GM12878 (cell line): Measurements from ENCODE around the gene ERP29. TPM values are rescaled to one million over a fixed set of nuclear protein-coding genes. Genes with fewer than 3 reads are reported as not detected.

ENCODE experiments used
- ATAC-seq: fragments of 200-7000 bp; cut with Tn5 transposase; 3 replicates; pipeline ENCODE4 v1.9.1; 2020; ENCODE audit warnings: mild to moderate bottlenecking, moderate library complexity
- BruUV-seq: library from RNA; stranded (reverse); fragments of 400-500 nt; replicated peaks from 2 replicates; lab custom pipeline; 2021; lab: Mats Ljungman, UMichigan
- CTCF ChIA-PET: fragments of 300-600 bp; sonication (Branson Sonifier 250); formaldehyde crosslinking; extraction: SDS; loops from one replicate; lab custom pipeline; 2021; ENCODE audit warnings: inconsistent platforms; lab: Yijun Ruan, JAX
- POLR2A ChIA-PET: fragments of 350-600 bp; formaldehyde crosslinking; extraction: SDS; loops from one replicate; lab custom pipeline; 2021; ENCODE audit warnings: inconsistent platforms; lab: Charles Lee
- RAD21 ChIA-PET: fragments of 300-600 bp; sonication (Branson Sonifier 250); formaldehyde crosslinking; loops from one replicate; lab custom pipeline; 2023; ENCODE audit warnings: antibody characterized with exemption; ENCODE audit not compliant: unreplicated experiment; lab: Charles Lee
- SMC1A ChIA-PET: fragments of 300-600 bp; sonication (Branson Sonifier 250); formaldehyde crosslinking; loops from one replicate; lab custom pipeline; 2023; ENCODE audit not compliant: unreplicated experiment, uncharacterized antibody; lab: Charles Lee
- DNase-seq: peaks from one replicate; pipeline ENCODE4 v3.0.0-alpha.2; 2011; ENCODE audit warnings: low read depth, low spot score
- FAIRE-seq: peaks from 3 replicates; lab custom pipeline; 2011; peaks lifted over from hg19 to GRCh38; lab: Jason Lieb, UNC
- H2AFZ ChIP-seq: 2 replicates; pipeline ENCODE4 v1.6.0; 2011; ENCODE audit warnings: low read depth, low read length, control low read depth; ENCODE audit not compliant: control insufficient read depth
- H3K27ac ChIP-seq: 2 replicates; pipeline ENCODE4 v1.5.1; 2011; ENCODE audit warnings: control low read depth; ENCODE audit not compliant: control insufficient read depth, insufficient read depth
- H3K27me3 ChIP-seq, 2 experiments: replicated peaks in 1 of 2; 2 replicates each; pipeline versions ENCODE4 v1.6.0 to v1.6.1; 2011; ENCODE audit warnings: low read length in 1 of 2; ENCODE audit not compliant: control insufficient read depth in 2 of 2, insufficient read depth in 2 of 2
- H3K36me3 ChIP-seq, 2 experiments: 2 replicates each; pipeline ENCODE4 v1.5.1; 2011; ENCODE audit warnings: low read length in 1 of 2; ENCODE audit not compliant: control insufficient read depth in 2 of 2, insufficient read depth in 2 of 2
- H3K4me1 ChIP-seq: 2 replicates; pipeline ENCODE4 v1.6.1; 2011; ENCODE audit warnings: mild to moderate bottlenecking, low read length, moderate library complexity, mixed read lengths; ENCODE audit not compliant: control insufficient read depth, insufficient read depth
- H3K4me2 ChIP-seq: 2 replicates; pipeline ENCODE4 v1.6.0; 2011; ENCODE audit warnings: control low read depth; ENCODE audit not compliant: control insufficient read depth, insufficient read depth
- H3K4me3 ChIP-seq: fragments of 200-600 bp; sonication (generic); 2 replicates; pipeline ENCODE4 v1.5.1; 2016
- H3K79me2 ChIP-seq: 2 replicates; pipeline ENCODE4 v1.6.0; 2011; ENCODE audit warnings: low read length; ENCODE audit not compliant: control insufficient read depth, insufficient read depth
- H3K9ac ChIP-seq: 2 replicates; pipeline ENCODE4 v1.8.0; 2011; ENCODE audit warnings: low read length, control low read depth, mixed read lengths; ENCODE audit not compliant: control insufficient read depth, insufficient read depth
- H3K9me3 ChIP-seq: replicated peaks from 3 replicates; pipeline ENCODE4 v1.5.1; 2011; ENCODE audit warnings: mild to moderate bottlenecking, low read length; ENCODE audit not compliant: control insufficient read depth, insufficient read depth
- H4K20me1 ChIP-seq: 2 replicates; pipeline ENCODE4 v1.6.0; 2011; ENCODE audit not compliant: control insufficient read depth, insufficient read depth
- CBFB ChIP-seq: IDR thresholded peaks from 2 replicates; pipeline ENCODE4 v1.6.1; 2016; ENCODE audit warnings: antibody characterized with exemption, low read depth
- CEBPB ChIP-seq, 2 experiments: fragments of 150-350 bp in 1 of 2; IDR thresholded peaks; 2 replicates each; pipeline ENCODE4 v1.6.1; 2012 to 2014; ENCODE audit warnings: low read depth in 2 of 2, low read length in 2 of 2, borderline replicate concordance in 1 of 2, inconsistent platforms in 1 of 2
- CHD4 ChIP-seq: fragments of 200-600 bp; sonication (generic); IDR thresholded peaks from 2 replicates; pipeline ENCODE4 v1.6.1; 2016; ENCODE audit warnings: mild to moderate bottlenecking
- ESRRA ChIP-seq: IDR thresholded peaks from 2 replicates; pipeline ENCODE4 v1.6.1; 2012; ENCODE audit warnings: mild to moderate bottlenecking, low read length, improper control_type of control experiment
- FOS ChIP-seq: IDR thresholded peaks from 3 replicates; pipeline ENCODE4 v1.6.1; 2011; ENCODE audit warnings: borderline replicate concordance; ENCODE audit not compliant: insufficient read length; ENCODE audit errors: extremely low read depth
- HDGF ChIP-seq: fragments of 450-650 bp; IDR thresholded peaks from 2 replicates; pipeline ENCODE4 v1.6.1; 2016; ENCODE audit warnings: antibody characterized with exemption
- IKZF2 ChIP-seq, 2 experiments: fragments of 450-650 bp; IDR thresholded peaks; 2 replicates each; pipeline ENCODE4 v1.6.1; 2017; ENCODE audit warnings: mild to moderate bottlenecking in 2 of 2, moderate library complexity in 2 of 2
- JUND ChIP-seq: IDR thresholded peaks from 2 replicates; pipeline ENCODE4 v1.6.1; 2012; ENCODE audit warnings: low read depth, mild to moderate bottlenecking, low read length, improper control_type of control experiment, moderate library complexity
- NFYB ChIP-seq: IDR thresholded peaks from 2 replicates; pipeline ENCODE4 v1.6.1; 2011; ENCODE audit warnings: low read depth, mild to moderate bottlenecking, low read length, improper control_type of control experiment, moderate library complexity; ENCODE audit not compliant: insufficient read depth
- NR2C1 ChIP-seq: fragments of 450-650 bp; IDR thresholded peaks from 2 replicates; pipeline ENCODE4 v1.6.1; 2017; ENCODE audit warnings: antibody characterized with exemption, mild to moderate bottlenecking, moderate library complexity
- PML ChIP-seq: IDR thresholded peaks from 2 replicates; pipeline ENCODE4 v1.6.1; 2012; ENCODE audit warnings: low read length, inconsistent platforms
- RB1 ChIP-seq: fragments of 450-650 bp; formaldehyde crosslinking; IDR thresholded peaks from 2 replicates; pipeline ENCODE4 v1.6.1; 2017; ENCODE audit warnings: mild to moderate bottlenecking, borderline replicate concordance
- RUNX3 ChIP-seq: IDR thresholded peaks from 2 replicates; pipeline ENCODE4 v1.6.1; 2012; ENCODE audit warnings: low read length, inconsistent platforms
- SREBF2 ChIP-seq: IDR thresholded peaks from 2 replicates; pipeline ENCODE4 v1.6.1; 2012; ENCODE audit warnings: mild to moderate bottlenecking, low read length
- TARDBP ChIP-seq: IDR thresholded peaks from 2 replicates; pipeline ENCODE4 v1.6.1; 2016; ENCODE audit warnings: borderline replicate concordance
- TCF3 ChIP-seq: IDR thresholded peaks from 2 replicates; pipeline ENCODE4 v1.6.1; 2012; ENCODE audit warnings: low read depth, mild to moderate bottlenecking, low read length, borderline replicate concordance; ENCODE audit not compliant: insufficient read depth
- YBX1 ChIP-seq: fragments of 450-650 bp; IDR thresholded peaks from 2 replicates; pipeline ENCODE4 v1.6.1; 2016; ENCODE audit warnings: antibody characterized with exemption
- ZSCAN29 ChIP-seq: fragments of 450-650 bp; IDR thresholded peaks from 2 replicates; pipeline ENCODE4 v1.6.1; 2017; ENCODE audit warnings: mild to moderate bottlenecking, moderate library complexity
- in situ Hi-C: fragments of 300-500 bp; cut with MboI; formaldehyde crosslinking; loops from 9 replicates; pipeline ENCODE4 v1.14.3; 2018; ENCODE audit warnings: mixed read lengths
- intact Hi-C: fragments of 100-400 bp; cut with micrococcal nuclease; formaldehyde crosslinking; loops from one replicate; pipeline ENCODE4 v1.14.2; 2022; ENCODE audit not compliant: unreplicated experiment
- polyA plus RNA-seq, 11 experiments: library from polyadenylated mRNA; depleted of rRNA in 4 of 11; unstranded in 6 of 11; stranded (reverse) in 5 of 11; fragments of >200 nt; fragmentation: Nextera tagmentation in 4 of 11; fragmentation: Illumina TruSeq in 1 of 11; extraction: Ambion mirVana in 4 of 11; extraction: Trizol in 1 of 11; gene quantifications; 1 replicate in 1 of 11; 2 replicates in 10 of 11; pipeline versions ENCODE4 v1.2.1 to v1.2.3, GENCODE V29; 2011 to 2016; ENCODE audit warnings: inconsistent platforms in 2 of 11, missing spikeins in 2 of 11, low read depth in 1 of 11
- total RNA-seq, 4 experiments: library from RNA; depleted of rRNA in 3 of 4; stranded (reverse); fragments of >200 nt in 3 of 4; fragmentation: Illumina TruSeq in 1 of 4; extraction: Trizol in 1 of 4; gene quantifications; 2 replicates each; pipeline versions ENCODE4 v1.2.1 to v1.2.3, GENCODE V29; 2013 to 2021
- TF ChIP-seq, protein P1 (sequence below): IDR thresholded peaks from 2 replicates; pipeline ENCODE4 v1.6.1; 2011; ENCODE audit warnings: low read depth, mild to moderate bottlenecking, low read length, moderate library complexity, borderline replicate concordance; ENCODE audit errors: extremely low read depth
- TF ChIP-seq, protein P2 (sequence below): fragments of 450-650 bp; IDR thresholded peaks from 2 replicates; pipeline ENCODE4 v1.6.1; 2018; ENCODE audit warnings: borderline replicate concordance, mild to moderate bottlenecking; ENCODE audit not compliant: partially characterized antibody
- TF ChIP-seq, protein P3 (sequence below): fragments of 450-650 bp; IDR thresholded peaks from 2 replicates; pipeline ENCODE4 v1.6.1; 2017; ENCODE audit warnings: low read depth, mild to moderate bottlenecking, moderate library complexity

Gene ERP29
- total and polyA plus RNA-seq, 10 of the 15 experiments (the other 5 are each of a cell fraction or from before 2014, with no cell fraction given), result 46.7 to 146 (median 107) TPM

GRCh38 chr12:111976860-111977259 is 36.4 kb upstream of the ERP29 start (continued):
- TF ChIP-seq JUND, result no peak
- no peak for TF ChIP-seq CBFB
- TF ChIP-seq, protein P1, sequence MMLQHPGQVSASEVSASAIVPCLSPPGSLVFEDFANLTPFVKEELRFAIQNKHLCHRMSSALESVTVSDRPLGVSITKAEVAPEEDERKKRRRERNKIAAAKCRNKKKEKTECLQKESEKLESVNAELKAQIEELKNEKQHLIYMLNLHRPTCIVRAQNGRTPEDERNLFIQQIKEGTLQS, result no peak
- no peak for TF ChIP-seq ESRRA
- no peak for TF ChIP-seq RUNX3
- no peak for TF ChIP-seq YBX1

GRCh38 chr12:111978545-111978944 is 34.7 kb upstream of the ERP29 start:
- POLR2A ChIA-PET, result no interaction called here
- no TSS peak for BruUV-seq
- TF ChIP-seq, protein P2, sequence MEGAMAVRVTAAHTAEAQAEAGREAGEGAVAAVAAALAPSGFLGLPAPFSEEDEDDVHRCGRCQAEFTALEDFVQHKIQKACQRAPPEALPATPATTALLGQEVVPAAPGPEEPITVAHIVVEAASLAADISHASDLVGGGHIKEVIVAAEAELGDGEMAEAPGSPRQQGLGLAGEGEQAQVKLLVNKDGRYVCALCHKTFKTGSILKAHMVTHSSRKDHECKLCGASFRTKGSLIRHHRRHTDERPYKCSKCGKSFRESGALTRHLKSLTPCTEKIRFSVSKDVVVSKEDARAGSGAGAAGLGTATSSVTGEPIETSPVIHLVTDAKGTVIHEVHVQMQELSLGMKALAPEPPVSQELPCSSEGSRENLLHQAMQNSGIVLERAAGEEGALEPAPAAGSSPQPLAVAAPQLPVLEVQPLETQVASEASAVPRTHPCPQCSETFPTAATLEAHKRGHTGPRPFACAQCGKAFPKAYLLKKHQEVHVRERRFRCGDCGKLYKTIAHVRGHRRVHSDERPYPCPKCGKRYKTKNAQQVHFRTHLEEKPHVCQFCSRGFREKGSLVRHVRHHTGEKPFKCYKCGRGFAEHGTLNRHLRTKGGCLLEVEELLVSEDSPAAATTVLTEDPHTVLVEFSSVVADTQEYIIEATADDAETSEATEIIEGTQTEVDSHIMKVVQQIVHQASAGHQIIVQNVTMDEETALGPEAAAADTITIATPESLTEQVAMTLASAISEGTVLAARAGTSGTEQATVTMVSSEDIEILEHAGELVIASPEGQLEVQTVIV, result no peak
- TF ChIP-seq RB1 (no peak), NR2C1 (no peak), PML (no peak), CEBPB (IDR thresholded peaks at IDR 0.05; ENCODE audit: borderline replicate concordance in 1 of 2, low read depth in 2 of 2, low read length in 2 of 2) (no peak), ZSCAN29 (no peak), CHD4 (no peak), HDGF (no peak), IKZF2 (IDR thresholded peaks at IDR 0.05) (no peak), TARDBP (no peak), SREBF2 (no peak), FOS (no peak), TCF3 (no peak), NFYB (no peak)
- TF ChIP-seq, protein P1, result no peak
- TF ChIP-seq, protein P3, sequence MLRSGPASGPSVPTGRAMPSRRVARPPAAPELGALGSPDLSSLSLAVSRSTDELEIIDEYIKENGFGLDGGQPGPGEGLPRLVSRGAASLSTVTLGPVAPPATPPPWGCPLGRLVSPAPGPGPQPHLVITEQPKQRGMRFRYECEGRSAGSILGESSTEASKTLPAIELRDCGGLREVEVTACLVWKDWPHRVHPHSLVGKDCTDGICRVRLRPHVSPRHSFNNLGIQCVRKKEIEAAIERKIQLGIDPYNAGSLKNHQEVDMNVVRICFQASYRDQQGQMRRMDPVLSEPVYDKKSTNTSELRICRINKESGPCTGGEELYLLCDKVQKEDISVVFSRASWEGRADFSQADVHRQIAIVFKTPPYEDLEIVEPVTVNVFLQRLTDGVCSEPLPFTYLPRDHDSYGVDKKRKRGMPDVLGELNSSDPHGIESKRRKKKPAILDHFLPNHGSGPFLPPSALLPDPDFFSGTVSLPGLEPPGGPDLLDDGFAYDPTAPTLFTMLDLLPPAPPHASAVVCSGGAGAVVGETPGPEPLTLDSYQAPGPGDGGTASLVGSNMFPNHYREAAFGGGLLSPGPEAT, result no peak
- TF ChIP-seq, all 136 proteins: peak for 0
- Histone ChIP-seq H3K79me2 (no peaks in the 10 kb centered on the region), H3K27me3 (no peaks in the 10 kb centered on the region), H4K20me1 (no peaks in the 10 kb centered on the region; the same call in 1 of the 2 replicates), H3K9ac (no peak overlapping the region), H3K27ac (no peak overlapping the region), H3K4me3 (no peak overlapping the region), H3K4me1 (no peaks in the 10 kb centered on the region), H3K9me3 (no peaks in the 10 kb centered on the region), H2AFZ (no peak overlapping the region), H3K4me2 (no peak overlapping the region), H3K36me3 (no peaks in the 10 kb centered on the region)
- CTCF ChIA-PET, result interaction anchor here (1.7 kb wide), 1 partner anchor 36 kb away, joined by 3 read pairs; no protein-coding TSS in a partner anchor
- in situ Hi-C loops, result no loop called here
- SMC1A ChIA-PET, result no interaction called here
- RAD21 ChIA-PET, result no interaction called here
- intact Hi-C loops, result no loop called here
- DNase-seq (no peak), ATAC-seq (no peak), FAIRE-seq (no peak)
